PFSK-1 (cell line): ENCODE data around the gene PRMT1.

Experiments used
- FOXP2 ChIP-seq: optimal IDR thresholded peaks from 2 replicates; pipeline ENCODE3; 2011; ENCODE audit warnings: borderline replicate concordance, control low read depth, inconsistent platforms; ENCODE audit not compliant: insufficient read depth; ENCODE audit errors: extremely low read length, extremely low read depth
- POLR2AphosphoS5 ChIP-seq: IDR thresholded peaks from 2 replicates; pipeline ENCODE4 v1.6.1; 2012; ENCODE audit warnings: low read depth, mild to moderate bottlenecking, control low read depth, low read length, moderate library complexity
- REST ChIP-seq, 2 experiments: IDR thresholded peaks; 2 replicates each; pipeline versions ENCODE4 v1.6.1 to v1.8.0; 2011 to 2012; ENCODE audit warnings: low read depth in 2 of 2, low read length in 2 of 2, control low read depth in 1 of 2, inconsistent platforms in 1 of 2, mild to moderate bottlenecking in 1 of 2, moderate library complexity in 1 of 2; ENCODE audit not compliant: insufficient read depth in 1 of 2
- SIN3A ChIP-seq: IDR thresholded peaks from 2 replicates; pipeline ENCODE4 v1.6.1; 2012; ENCODE audit warnings: mild to moderate bottlenecking, low read length, moderate library complexity, borderline replicate concordance; ENCODE audit not compliant: insufficient read depth
- TAF1 ChIP-seq: IDR thresholded peaks from 2 replicates; pipeline ENCODE4 v1.6.1; 2012; ENCODE audit warnings: low read length, control low read depth, borderline replicate concordance; ENCODE audit not compliant: insufficient read depth

PRMT1 gene

GRCh38 chr19:49679771-49680413 is 2.8 kb downstream of the PRMT1 start:
- TF ChIP-seq FOXP2, result no peak
- TF ChIP-seq REST (IDR thresholded peaks at IDR 0.05; ENCODE audit: insufficient read depth in 1 of 2, low read depth in 2 of 2, low read length in 2 of 2), result no peak
- no peak for TF ChIP-seq SIN3A
- no peak for TF ChIP-seq TAF1
- no peak for TF ChIP-seq POLR2AphosphoS5

GRCh38 chr19:49680421-49681351 is 3.6 kb downstream of the PRMT1 start:
- TF ChIP-seq REST (IDR thresholded peaks at IDR 0.05; ENCODE audit: insufficient read depth in 1 of 2, low read depth in 2 of 2, low read length in 2 of 2), result no peak
- TF ChIP-seq POLR2AphosphoS5, result no peak
- no peak for TF ChIP-seq TAF1
- TF ChIP-seq FOXP2, result peak; percentile 54
- TF ChIP-seq SIN3A, result no peak

- TF ChIP-seq POLR2AphosphoS5 (no peak), REST (IDR thresholded peaks at IDR 0.05; ENCODE audit: insufficient read depth in 1 of 2, low read depth in 2 of 2, low read length in 2 of 2) (no peak), FOXP2 (no peak), TAF1 (no peak), SIN3A (no peak)
Observed at GRCh38 chr19:49681830-49682229, 4.8 kb downstream of the PRMT1 start.

GRCh38 chr19:49682274-49682673 is 5.2 kb downstream of the PRMT1 start:
- TF ChIP-seq SIN3A, result no peak
- no peak for TF ChIP-seq TAF1
- TF ChIP-seq POLR2AphosphoS5, result no peak
- TF ChIP-seq REST (IDR thresholded peaks at IDR 0.05; ENCODE audit: insufficient read depth in 1 of 2, low read depth in 2 of 2, low read length in 2 of 2), result no peak
- TF ChIP-seq FOXP2, result no peak
